ENCODE measurements around the gene ISG20L2.

Gene ISG20L2

GRCh38 chr1:156740741-156741480 is 12.3 kb upstream of the ISG20L2 start, which contains the start of gene MRPL24:
Gene MRPL24 (minus strand): TSS chr1:156741088. CDS start chr1:156738704, 2,384 bp downstream.
- DNase-seq (ENCODE audit: low spot score) = peak; percentile 100

GRCh38 chr1:156740237-156740740 is 11.7 kb upstream of the ISG20L2 start:
- DNase-seq (ENCODE audit: low spot score) = no peak

GRCh38 chr1:156738916-156739315 is 10.3 kb upstream of the ISG20L2 start:
- DNase-seq (ENCODE audit: low spot score) = no peak

- DNase-seq (ENCODE audit: low spot score) = no peak
These were observed 9.8 kb upstream of the ISG20L2 start for GRCh38 chr1:156738407-156738806.

- no peak for DNase-seq (ENCODE audit: low spot score)
These were observed 5.5 kb upstream of the ISG20L2 start for GRCh38 chr1:156733989-156734584.

- peak; percentile 75 for DNase-seq (ENCODE audit: low spot score)
These were observed 504 bp downstream of the ISG20L2 start, which contains the start of gene METTL25B for GRCh38 chr1:156727926-156728598. Gene METTL25B (plus strand): TSS chr1:156728469. CDS start chr1:156729105, 636 bp downstream.

GRCh38 chr1:156727492-156727891 is 1.1 kb downstream of the ISG20L2 start:
- DNase-seq (ENCODE audit: low spot score) = no peak

GRCh38 chr1:156726549-156727226 is 1.9 kb downstream of the ISG20L2 start:
- DNase-seq (ENCODE audit: low spot score) = peak; percentile 65

GRCh38 chr1:156725683-156726280 is 2.8 kb downstream of the ISG20L2 start:
- DNase-seq (ENCODE audit: low spot score) = peak; percentile 88

- no peak for DNase-seq (ENCODE audit: low spot score)
These were observed 7.0 kb downstream of the ISG20L2 start for GRCh38 chr1:156721535-156721934.

GRCh38 chr1:156721131-156721530 is 7.4 kb downstream of the ISG20L2 start:
- DNase-seq (ENCODE audit: low spot score) = no peak

GRCh38 chr1:156717351-156717750 is 11.2 kb downstream of the ISG20L2 start:
- no peak for DNase-seq (ENCODE audit: low spot score)

GRCh38 chr1:156714830-156715229 is 13.7 kb downstream of the ISG20L2 start:
- DNase-seq (ENCODE audit: low spot score) = no peak

GRCh38 chr1:156712626-156713025 is 15.9 kb downstream of the ISG20L2 start:
- DNase-seq (ENCODE audit: low spot score) = no peak

- DNase-seq (ENCODE audit: low spot score) = no peak
These were observed 17.4 kb downstream of the ISG20L2 start for GRCh38 chr1:156711011-156711817.

- DNase-seq (ENCODE audit: low spot score) = no peak
These were observed 18.6 kb downstream of the ISG20L2 start for GRCh38 chr1:156709757-156710489.

GRCh38 chr1:156709031-156709430 is 19.5 kb downstream of the ISG20L2 start:
- no peak for DNase-seq (ENCODE audit: low spot score)

- DNase-seq (ENCODE audit: low spot score) = no peak
These were observed 20.3 kb downstream of the ISG20L2 start for GRCh38 chr1:156708218-156708661.

- no peak for DNase-seq (ENCODE audit: low spot score)
These were observed 20.9 kb downstream of the ISG20L2 start for GRCh38 chr1:156707417-156708217.
